SH-SY5Y (cell line): ENCODE measurements around the gene RSPH6A.

Experiments
- GATA2 ChIP-seq: IDR thresholded peaks from 2 replicates; pipeline ENCODE4 v1.6.1; 2011; ENCODE audit warnings: mild to moderate bottlenecking, low read depth, low read length
- GATA3 ChIP-seq: IDR thresholded peaks from 2 replicates; pipeline ENCODE4 v1.6.1; 2011; ENCODE audit warnings: low read depth, mild to moderate bottlenecking, low read length, moderate library complexity

- TF ChIP-seq GATA3 (no peak), GATA2 (no peak)
Observed at GRCh38 chr19:45814166-45814780, 835 bp downstream of the RSPH6A start.
